Measurements from ENCODE around the gene HIGD2B. TPM values are rescaled to one million over a fixed set of nuclear protein-coding genes. Genes with fewer than 3 reads are reported as not detected.

The HIGD2B gene
- total and polyA plus RNA-seq, 2 of the 13 experiments (the other 11 are each of a cell fraction or from before 2014, with no cell fraction given) = not detected

DNA sequence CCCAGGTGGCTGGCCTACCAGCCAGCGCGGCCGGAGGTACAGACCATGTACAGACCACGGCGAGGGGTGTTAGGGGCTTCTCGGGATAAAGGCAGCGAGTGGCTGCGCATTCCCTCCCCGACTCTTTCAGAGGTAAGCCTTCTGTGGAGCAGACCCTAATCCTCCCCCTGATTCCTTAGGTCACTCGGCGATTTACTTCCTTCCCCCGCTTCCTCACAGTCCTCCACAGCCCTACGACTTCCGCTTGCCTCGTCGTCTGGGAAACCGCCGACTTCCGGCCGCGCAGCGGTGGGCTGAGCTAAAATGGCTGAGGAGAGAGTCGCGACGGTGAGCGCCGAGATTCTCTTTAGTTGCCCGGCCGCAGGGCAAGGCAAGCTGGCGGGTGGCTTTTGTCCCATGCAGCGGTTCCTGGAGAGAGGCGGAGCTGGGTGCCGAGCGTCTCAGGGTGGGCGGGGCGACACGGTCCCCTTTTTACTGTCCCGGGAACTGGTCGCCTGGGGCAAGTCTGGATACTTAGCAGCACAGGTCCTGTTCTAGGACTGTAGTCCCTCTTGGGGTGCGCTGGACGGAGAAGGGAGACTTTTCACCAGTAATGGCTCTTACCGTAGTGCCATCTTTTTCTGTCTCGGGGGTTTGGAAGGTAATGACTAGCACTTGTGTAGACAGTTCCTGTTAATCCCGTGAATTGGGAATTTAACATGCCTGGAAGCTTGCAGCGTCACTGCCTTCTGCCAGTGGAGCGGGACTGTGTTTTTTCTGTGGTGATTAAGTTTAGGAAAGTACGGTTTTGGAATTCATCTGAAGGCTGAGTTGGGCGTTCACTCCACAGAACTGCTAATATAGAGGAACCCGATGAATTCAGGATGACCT is at the start of gene HIGD2B, which contains the start of gene BBS4 (continued):
- TF ChIP-seq MEIS1 (CRISPR knock-in tag; IDR thresholded peaks at IDR 0.05; ENCODE audit: borderline replicate concordance) (0 out of 2 replicates have a peak, but pooled peaks have one; percentile 47), ZFP1 (CRISPR knock-in tag; IDR thresholded peaks at IDR 0.05) (no peak), ZSCAN25 (CRISPR knock-in tag; IDR thresholded peaks at IDR 0.05) (no peak), NCOR1 (IDR thresholded peaks at IDR 0.05; ENCODE audit: borderline replicate concordance, low read length) (no peak; the same call in 1 of the 2 replicates), SUZ12 (IDR thresholded peaks at IDR 0.05; ENCODE audit: low read depth, low read length) (no peak), CHD2 (IDR thresholded peaks at IDR 0.05; ENCODE audit: low read depth, low read length) (0 out of 2 replicates have a peak, but pooled peaks have one; percentile 58), SOX5 (CRISPR knock-in tag; IDR thresholded peaks at IDR 0.05; ENCODE audit: borderline replicate concordance) (no peak; the same call in 1 of the 2 replicates), CCDC6 (CRISPR knock-in tag; IDR thresholded peaks at IDR 0.05) (0 out of 2 replicates have a peak, but pooled peaks have one; percentile 27), ZNF615 (CRISPR knock-in tag; IDR thresholded peaks at IDR 0.05; ENCODE audit: borderline replicate concordance) (no peak), IRX3 (CRISPR knock-in tag; IDR thresholded peaks at IDR 0.05; ENCODE audit: borderline replicate concordance, low read depth) (no peak), ZBTB38 (CRISPR knock-in tag; IDR thresholded peaks at IDR 0.05) (peak; percentile 60; the same call in 1 of the 2 replicates), ZNF354B (CRISPR knock-in tag; IDR thresholded peaks at IDR 0.05) (no peak), PAX8 (CRISPR knock-in tag; IDR thresholded peaks at IDR 0.05; ENCODE audit: borderline replicate concordance) (no peak), PHF8 (CRISPR knock-in tag; IDR thresholded peaks at IDR 0.05) (peak; percentile 86), ZMYM3 (CRISPR knock-in tag; IDR thresholded peaks at IDR 0.05) (no peak), RXRB (CRISPR knock-in tag; IDR thresholded peaks at IDR 0.05; ENCODE audit: borderline replicate concordance) (peak; percentile 63; the same call in 1 of the 2 replicates), RARA (CRISPR knock-in tag; IDR thresholded peaks at IDR 0.05) (no peak)
- TF ChIP-seq, protein P1, sequence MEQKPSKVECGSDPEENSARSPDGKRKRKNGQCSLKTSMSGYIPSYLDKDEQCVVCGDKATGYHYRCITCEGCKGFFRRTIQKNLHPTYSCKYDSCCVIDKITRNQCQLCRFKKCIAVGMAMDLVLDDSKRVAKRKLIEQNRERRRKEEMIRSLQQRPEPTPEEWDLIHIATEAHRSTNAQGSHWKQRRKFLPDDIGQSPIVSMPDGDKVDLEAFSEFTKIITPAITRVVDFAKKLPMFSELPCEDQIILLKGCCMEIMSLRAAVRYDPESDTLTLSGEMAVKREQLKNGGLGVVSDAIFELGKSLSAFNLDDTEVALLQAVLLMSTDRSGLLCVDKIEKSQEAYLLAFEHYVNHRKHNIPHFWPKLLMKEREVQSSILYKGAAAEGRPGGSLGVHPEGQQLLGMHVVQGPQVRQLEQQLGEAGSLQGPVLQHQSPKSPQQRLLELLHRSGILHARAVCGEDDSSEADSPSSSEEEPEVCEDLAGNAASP (CRISPR knock-in tag; IDR thresholded peaks at IDR 0.05; ENCODE audit: borderline replicate concordance) = no peak
- TF ChIP-seq, protein P2, sequence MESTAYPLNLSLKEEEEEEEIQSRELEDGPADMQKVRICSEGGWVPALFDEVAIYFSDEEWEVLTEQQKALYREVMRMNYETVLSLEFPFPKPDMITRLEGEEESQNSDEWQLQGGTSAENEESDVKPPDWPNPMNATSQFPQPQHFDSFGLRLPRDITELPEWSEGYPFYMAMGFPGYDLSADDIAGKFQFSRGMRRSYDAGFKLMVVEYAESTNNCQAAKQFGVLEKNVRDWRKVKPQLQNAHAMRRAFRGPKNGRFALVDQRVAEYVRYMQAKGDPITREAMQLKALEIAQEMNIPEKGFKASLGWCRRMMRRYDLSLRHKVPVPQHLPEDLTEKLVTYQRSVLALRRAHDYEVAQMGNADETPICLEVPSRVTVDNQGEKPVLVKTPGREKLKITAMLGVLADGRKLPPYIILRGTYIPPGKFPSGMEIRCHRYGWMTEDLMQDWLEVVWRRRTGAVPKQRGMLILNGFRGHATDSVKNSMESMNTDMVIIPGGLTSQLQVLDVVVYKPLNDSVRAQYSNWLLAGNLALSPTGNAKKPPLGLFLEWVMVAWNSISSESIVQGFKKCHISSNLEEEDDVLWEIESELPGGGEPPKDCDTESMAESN (CRISPR knock-in tag; conservative IDR thresholded peaks at IDR 0.05) = peak; percentile 59; the same call in 1 of the 2 replicates
- TF ChIP-seq, protein P3, sequence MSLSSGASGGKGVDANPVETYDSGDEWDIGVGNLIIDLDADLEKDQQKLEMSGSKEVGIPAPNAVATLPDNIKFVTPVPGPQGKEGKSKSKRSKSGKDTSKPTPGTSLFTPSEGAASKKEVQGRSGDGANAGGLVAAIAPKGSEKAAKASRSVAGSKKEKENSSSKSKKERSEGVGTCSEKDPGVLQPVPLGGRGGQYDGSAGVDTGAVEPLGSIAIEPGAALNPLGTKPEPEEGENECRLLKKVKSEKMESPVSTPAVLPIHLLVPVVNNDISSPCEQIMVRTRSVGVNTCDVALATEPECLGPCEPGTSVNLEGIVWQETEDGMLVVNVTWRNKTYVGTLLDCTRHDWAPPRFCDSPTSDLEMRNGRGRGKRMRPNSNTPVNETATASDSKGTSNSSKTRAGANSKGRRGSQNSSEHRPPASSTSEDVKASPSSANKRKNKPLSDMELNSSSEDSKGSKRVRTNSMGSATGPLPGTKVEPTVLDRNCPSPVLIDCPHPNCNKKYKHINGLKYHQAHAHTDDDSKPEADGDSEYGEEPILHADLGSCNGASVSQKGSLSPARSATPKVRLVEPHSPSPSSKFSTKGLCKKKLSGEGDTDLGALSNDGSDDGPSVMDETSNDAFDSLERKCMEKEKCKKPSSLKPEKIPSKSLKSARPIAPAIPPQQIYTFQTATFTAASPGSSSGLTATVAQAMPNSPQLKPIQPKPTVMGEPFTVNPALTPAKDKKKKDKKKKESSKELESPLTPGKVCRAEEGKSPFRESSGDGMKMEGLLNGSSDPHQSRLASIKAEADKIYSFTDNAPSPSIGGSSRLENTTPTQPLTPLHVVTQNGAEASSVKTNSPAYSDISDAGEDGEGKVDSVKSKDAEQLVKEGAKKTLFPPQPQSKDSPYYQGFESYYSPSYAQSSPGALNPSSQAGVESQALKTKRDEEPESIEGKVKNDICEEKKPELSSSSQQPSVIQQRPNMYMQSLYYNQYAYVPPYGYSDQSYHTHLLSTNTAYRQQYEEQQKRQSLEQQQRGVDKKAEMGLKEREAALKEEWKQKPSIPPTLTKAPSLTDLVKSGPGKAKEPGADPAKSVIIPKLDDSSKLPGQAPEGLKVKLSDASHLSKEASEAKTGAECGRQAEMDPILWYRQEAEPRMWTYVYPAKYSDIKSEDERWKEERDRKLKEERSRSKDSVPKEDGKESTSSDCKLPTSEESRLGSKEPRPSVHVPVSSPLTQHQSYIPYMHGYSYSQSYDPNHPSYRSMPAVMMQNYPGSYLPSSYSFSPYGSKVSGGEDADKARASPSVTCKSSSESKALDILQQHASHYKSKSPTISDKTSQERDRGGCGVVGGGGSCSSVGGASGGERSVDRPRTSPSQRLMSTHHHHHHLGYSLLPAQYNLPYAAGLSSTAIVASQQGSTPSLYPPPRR (CRISPR knock-in tag; IDR thresholded peaks at IDR 0.05; ENCODE audit: borderline replicate concordance) = 0 out of 2 replicates have a peak, but pooled peaks have one; percentile 27
- TF ChIP-seq, protein P4, sequence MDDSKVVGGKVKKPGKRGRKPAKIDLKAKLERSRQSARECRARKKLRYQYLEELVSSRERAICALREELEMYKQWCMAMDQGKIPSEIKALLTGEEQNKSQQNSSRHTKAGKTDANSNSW (CRISPR knock-in tag; IDR thresholded peaks at IDR 0.05; ENCODE audit: borderline replicate concordance) = no peak
